Smooth muscle cell (in vitro differentiated cells): ENCODE data around the gene ZBTB7A. TPM values are rescaled to one million over a fixed set of nuclear protein-coding genes. Genes with fewer than 3 reads are reported as not detected.
"Not testable (repeated sequence)": the region's sequence is repeated elsewhere in the genome, so short reads cannot be mapped to it uniquely, and the experiment has no call there.

Experiments used
- DNase-seq: peaks from one replicate; lab custom pipeline; 2025; ENCODE audit not compliant: unreplicated experiment; lab: John Stamatoyannopoulos, UW
- H2AFZ ChIP-seq: fragments of 200-600 bp; sonication (generic); 2 replicates; pipeline ENCODE4 v1.6.0; 2016; ENCODE audit warnings: antibody characterized with exemption, low read depth, mild to moderate bottlenecking
- H3F3A ChIP-seq: fragments of 200-600 bp; sonication (generic); 2 replicates; pipeline ENCODE4 v1.6.0; 2017; ENCODE audit warnings: antibody characterized with exemption, low read depth
- H3K27ac ChIP-seq: fragments of 200-600 bp; sonication (generic); 2 replicates; pipeline ENCODE4 v1.5.1; 2016; ENCODE audit warnings: low read depth, mild to moderate bottlenecking
- H3K27me3 ChIP-seq: fragments of 200-600 bp; sonication (generic); 2 replicates; pipeline ENCODE4 v1.6.1; 2016; ENCODE audit warnings: low read depth, mild to moderate bottlenecking
- H3K36me3 ChIP-seq: fragments of 200-600 bp; sonication (generic); 2 replicates; pipeline ENCODE4 v1.5.1; 2016; ENCODE audit warnings: low read depth
- H3K4me1 ChIP-seq: fragments of 200-600 bp; sonication (generic); 2 replicates; pipeline ENCODE4 v1.5.1; 2016; ENCODE audit warnings: low read depth
- H3K4me2 ChIP-seq: fragments of 200-600 bp; sonication (generic); 2 replicates; pipeline ENCODE4 v1.6.0; 2016; ENCODE audit warnings: mild to moderate bottlenecking
- H3K4me3 ChIP-seq: fragments of 200-600 bp; sonication (generic); 2 replicates; pipeline ENCODE4 v1.5.1; 2016; ENCODE audit warnings: mild to moderate bottlenecking
- H3K79me2 ChIP-seq: fragments of 200-600 bp; sonication (generic); 2 replicates; pipeline ENCODE4 v1.6.0; 2016; ENCODE audit warnings: low read depth, mild to moderate bottlenecking
- H3K9ac ChIP-seq: fragments of 200-600 bp; sonication (generic); 2 replicates; pipeline ENCODE4 v1.6.0; 2016; ENCODE audit warnings: low read depth
- H3K9me3 ChIP-seq: fragments of 200-600 bp; sonication (generic); replicated peaks from 2 replicates; pipeline ENCODE4 v1.5.1; 2016; ENCODE audit warnings: low read depth
- H4K20me1 ChIP-seq: fragments of 200-600 bp; sonication (generic); 2 replicates; pipeline ENCODE4 v1.6.0; 2016; ENCODE audit warnings: low read depth
- CTCF ChIP-seq: fragments of 200-600 bp; sonication (generic); IDR thresholded peaks from 2 replicates; pipeline ENCODE4 v1.5.1; 2017; ENCODE audit warnings: borderline replicate concordance, mild to moderate bottlenecking, antibody characterized with exemption; ENCODE audit not compliant: insufficient read depth, poor library complexity, severe bottlenecking
- WGBS: methylation state at CpG from one replicate; pipeline ENCODE4 v1.1.7; 2016; ENCODE audit warnings: low lambda C conversion rate; 5-methylcytosine and 5-hydroxymethylcytosine counted together
- polyA plus RNA-seq: library from polyadenylated mRNA; unstranded; fragments of >200 nt; fragmentation: Nextera tagmentation; extraction: Ambion mirVana; gene quantifications from 2 replicates; pipeline ENCODE4 v1.2.1, GENCODE V29; 2016
- total RNA-seq: library from RNA; depleted of rRNA; stranded (reverse); fragments of >200 nt; gene quantifications from 2 replicates; pipeline ENCODE4 v1.2.3, GENCODE V29; 2014

ZBTB7A gene
- total and polyA plus RNA-seq, 2 experiments from 2014 or later: 13.3 to 36.0 TPM

- no peaks in the 10 kb centered on the region for H3K9me3 ChIP-seq
- no peak within 1 kb of the TSS for H3K27ac ChIP-seq
- WGBS: 1% methylated on average over 55 of the region's 91 CpGs
- H3F3A ChIP-seq: no peaks in the 10 kb centered on the region
- H2AFZ ChIP-seq: peak within 1 kb of the TSS; percentile 58
- peaks cover 15% of the 10 kb centered on the region for H3K4me1 ChIP-seq
- no peaks in the 10 kb centered on the region for H3K27me3 ChIP-seq
- H3K36me3 ChIP-seq: no peaks in the 10 kb centered on the region
- peak within 1 kb of the TSS; percentile 84 for H3K4me3 ChIP-seq
- TF ChIP-seq CTCF: no peak
- peaks cover 39% of the 10 kb centered on the region for H3K79me2 ChIP-seq
- H3K9ac ChIP-seq: peak within 1 kb of the TSS; percentile 78
- peak within 1 kb of the TSS; percentile 100 for H3K4me2 ChIP-seq
- peak; percentile 92 for DNase-seq
- H4K20me1 ChIP-seq: peaks cover 38% of the 10 kb centered on the region
Measured at GRCh38 chr19:4007021-4007835, 59.5 kb downstream of the ZBTB7A start, which contains the start of gene PIAS4. PIAS4 (plus strand) TSS chr19:4007736; CDS start chr19:4007761, 25 bp downstream.

- DNase-seq, H3F3A ChIP-seq, H3K9ac ChIP-seq, H3K36me3 ChIP-seq, H3K27ac ChIP-seq, H3K4me2 ChIP-seq, H2AFZ ChIP-seq, H3K27me3 ChIP-seq, H3K9me3 ChIP-seq, H3K4me3 ChIP-seq: not testable (repeated sequence)
- H3K79me2 ChIP-seq: peaks cover 29% of the 10 kb centered on the region
- H4K20me1 ChIP-seq: peaks cover 24% of the 10 kb centered on the region
- 98% methylated on average over 9 of the region's 9 CpGs for WGBS
- H3K4me1 ChIP-seq: peaks cover 15% of the 10 kb centered on the region
Measured at GRCh38 chr19:4005436-4005835, 61.3 kb downstream of the ZBTB7A start.

- not testable (repeated sequence) for H3K4me2 ChIP-seq, H3K27me3 ChIP-seq, H3K36me3 ChIP-seq, H3K9me3 ChIP-seq, DNase-seq, H3F3A ChIP-seq, H4K20me1 ChIP-seq, H3K27ac ChIP-seq, H3K9ac ChIP-seq, H3K4me3 ChIP-seq, H3K79me2 ChIP-seq, H2AFZ ChIP-seq, H3K4me1 ChIP-seq
- WGBS: 89% methylated on average over 5 of the region's 5 CpGs
Measured at GRCh38 chr19:4000798-4001197, 65.9 kb downstream of the ZBTB7A start.

GRCh38 chr19:3998667-3999412, 67.9 kb downstream of the ZBTB7A start:
- H4K20me1 ChIP-seq, H3K27me3 ChIP-seq, H3F3A ChIP-seq, H3K9ac ChIP-seq, DNase-seq, H3K9me3 ChIP-seq, H3K36me3 ChIP-seq, H3K27ac ChIP-seq, H3K4me1 ChIP-seq, H3K4me2 ChIP-seq, H3K79me2 ChIP-seq, H2AFZ ChIP-seq, H3K4me3 ChIP-seq: not testable (repeated sequence)
- WGBS: 88% methylated on average over 29 of the region's 29 CpGs

GRCh38 chr19:3995607-3996006, 71.1 kb downstream of the ZBTB7A start:
- no peaks in the 10 kb centered on the region for H3K36me3 ChIP-seq
- H3F3A ChIP-seq: no peaks in the 10 kb centered on the region
- TF ChIP-seq CTCF: no peak

More at GRCh38 chr19:3995607-3996006, 71.1 kb downstream of the ZBTB7A start:
- DNase-seq: no peak
- H3K9me3 ChIP-seq: no peaks in the 10 kb centered on the region
- no peak overlapping the region for H3K27ac ChIP-seq
- no peaks in the 10 kb centered on the region for H3K27me3 ChIP-seq
- no peak overlapping the region for H3K4me2 ChIP-seq
- no peaks in the 10 kb centered on the region for H4K20me1 ChIP-seq
- no peaks in the 10 kb centered on the region for H3K4me1 ChIP-seq
- H3K4me3 ChIP-seq: no peak overlapping the region
- H3K79me2 ChIP-seq: no peaks in the 10 kb centered on the region
- 86% methylated on average over 6 of the region's 6 CpGs for WGBS
- no peak overlapping the region for H3K9ac ChIP-seq
- H2AFZ ChIP-seq: no peak overlapping the region
